Epithelial cell of proximal tubule (primary cell): ENCODE data around the gene PTPN21. TPM values are rescaled to one million over a fixed set of nuclear protein-coding genes. Genes with fewer than 3 reads are reported as not detected.

ENCODE experiments used
- DNase-seq: peaks from one replicate; pipeline ENCODE4 v3.0.0-alpha.2; 2011; ENCODE audit warnings: low read depth
- H3K4me3 ChIP-seq: 2 replicates; pipeline ENCODE4 v1.5.1; 2011; ENCODE audit warnings: low read depth, mild to moderate bottlenecking, low read length
- CTCF ChIP-seq: conservative IDR thresholded peaks from 2 replicates; pipeline ENCODE4 v1.5.1; 2012; ENCODE audit warnings: low read depth, mild to moderate bottlenecking, low read length
- total RNA-seq: library from RNA; depleted of rRNA; stranded (reverse); fragments of >200 nt; gene quantifications from 2 replicates; pipeline ENCODE4 v1.2.3, GENCODE V29; 2015

The PTPN21 gene
- total RNA-seq, 1 donor from 2014 or later: 5.9 TPM

GRCh38 chr14:88488897-88489296, 65.9 kb downstream of the PTPN21 start:
- no peak for DNase-seq
- H3K4me3 ChIP-seq: no peak overlapping the region
- TF ChIP-seq CTCF: no peak

GRCh38 chr14:88488081-88488480, 66.7 kb downstream of the PTPN21 start:
- no peak for DNase-seq
- no peak for TF ChIP-seq CTCF
- no peak overlapping the region for H3K4me3 ChIP-seq

DNA sequence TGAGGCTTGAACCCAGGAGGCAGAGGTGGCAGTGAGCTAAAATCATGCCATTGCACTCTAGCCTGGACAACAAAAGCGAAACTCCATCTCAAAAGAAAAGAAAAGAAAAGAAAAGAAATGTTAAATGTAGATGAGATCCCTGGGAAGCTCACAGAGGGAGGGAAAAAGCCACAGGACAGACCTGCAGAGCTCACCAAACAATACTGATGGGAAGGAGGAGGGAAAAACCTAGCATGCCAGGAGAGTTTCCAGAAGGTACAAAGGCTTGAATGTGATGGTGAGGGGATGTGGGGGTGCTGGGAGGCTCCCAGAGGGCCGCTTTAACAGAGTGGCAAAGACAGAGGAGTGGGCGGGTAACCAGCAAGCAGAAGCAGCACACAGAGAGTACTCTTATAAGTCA, 72.3 kb downstream of the PTPN21 start:
- TF ChIP-seq CTCF: no peak
- no peak for DNase-seq
- H3K4me3 ChIP-seq: no peak overlapping the region

DNA sequence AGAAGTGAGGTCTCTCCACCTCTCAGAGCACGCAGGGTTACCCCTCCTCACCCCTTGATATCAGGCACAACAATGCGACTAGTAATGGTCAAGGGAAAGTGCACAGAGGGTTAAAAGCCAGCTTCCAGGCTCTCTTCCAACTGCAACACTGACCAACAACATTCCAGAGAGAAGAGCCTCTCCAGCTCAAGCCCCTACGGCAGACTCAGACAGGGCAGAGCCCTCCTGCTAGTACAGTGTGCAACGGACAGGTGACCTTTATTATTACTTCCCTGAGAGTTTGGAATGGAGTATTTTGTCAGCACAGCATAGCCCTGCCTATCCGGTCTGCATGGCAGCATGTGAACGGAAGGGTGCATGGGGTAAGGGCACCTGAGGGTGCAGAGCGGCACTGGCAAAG, 73.0 kb downstream of the PTPN21 start:
- no peak for DNase-seq
- no peak for TF ChIP-seq CTCF

DNA sequence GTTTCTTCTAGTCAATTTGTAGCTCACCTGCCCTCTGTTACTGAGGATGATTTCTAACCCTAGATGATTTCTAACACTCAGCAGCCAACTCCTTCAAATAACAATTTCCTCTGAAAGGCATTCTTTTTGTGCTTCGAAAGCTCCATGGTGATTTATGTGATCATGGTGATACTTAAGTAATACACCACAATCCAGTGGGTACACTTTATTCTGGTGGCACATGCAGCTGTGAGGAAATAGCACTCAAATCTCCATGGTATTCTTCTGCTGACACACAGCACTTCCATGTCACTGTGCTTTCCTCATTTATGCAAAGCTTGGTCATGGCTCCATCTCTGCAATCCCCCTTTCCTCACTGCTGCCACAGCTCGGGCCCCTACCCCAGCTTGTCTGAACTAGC, 73.7 kb downstream of the PTPN21 start:
- H3K4me3 ChIP-seq: no peak overlapping the region
- no peak for DNase-seq
- TF ChIP-seq CTCF: no peak

More for the DNA sequence above, 73.0 kb downstream of the PTPN21 start:
- no peak overlapping the region for H3K4me3 ChIP-seq

DNA sequence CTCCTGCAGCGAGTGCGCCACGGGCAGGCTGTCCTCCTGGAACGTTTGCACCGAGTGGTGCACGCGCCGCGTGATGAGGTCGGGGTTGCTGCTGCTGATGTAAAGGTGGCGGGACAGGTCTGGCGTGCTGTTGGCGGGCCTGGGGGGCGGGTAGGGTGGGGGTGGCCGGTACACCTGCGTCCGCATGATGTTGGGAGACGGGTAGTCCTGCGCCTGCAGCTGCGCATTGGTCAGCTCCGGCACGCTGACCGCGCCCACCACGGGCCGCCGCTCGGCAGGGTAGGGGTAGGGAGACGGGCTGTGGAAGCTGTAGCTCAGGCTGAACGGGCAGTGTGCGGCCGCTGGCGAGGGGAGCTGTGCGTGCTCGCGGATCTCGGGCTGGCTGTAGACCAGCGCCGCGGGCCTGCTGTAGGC, 75.2 kb downstream of the PTPN21 start:
- DNase-seq: no peak
- TF ChIP-seq CTCF: no peak
- H3K4me3 ChIP-seq: no peak overlapping the region

- no peak for DNase-seq
- H3K4me3 ChIP-seq: no peak overlapping the region
- no peak for TF ChIP-seq CTCF
Measured at GRCh38 chr14:88478931-88479330, 75.9 kb downstream of the PTPN21 start.
